Ramos (cell line): Measurements from ENCODE around the gene PARVA.

ENCODE experiments used
- in situ Hi-C: fragments of 300-500 bp; cut with MboI; formaldehyde crosslinking; loops from one replicate; pipeline ENCODE4 v1.14.3; 2022; ENCODE audit warnings: low sequenced_read_pairs; ENCODE audit not compliant: unreplicated experiment

The PARVA gene

GRCh38 chr11:12542186-12542935 is 165.0 kb downstream of the PARVA start:
- in situ Hi-C loops: no loop called here

GRCh38 chr11:12543596-12544415 is 166.4 kb downstream of the PARVA start:
- in situ Hi-C loops: no loop called here

DNA sequence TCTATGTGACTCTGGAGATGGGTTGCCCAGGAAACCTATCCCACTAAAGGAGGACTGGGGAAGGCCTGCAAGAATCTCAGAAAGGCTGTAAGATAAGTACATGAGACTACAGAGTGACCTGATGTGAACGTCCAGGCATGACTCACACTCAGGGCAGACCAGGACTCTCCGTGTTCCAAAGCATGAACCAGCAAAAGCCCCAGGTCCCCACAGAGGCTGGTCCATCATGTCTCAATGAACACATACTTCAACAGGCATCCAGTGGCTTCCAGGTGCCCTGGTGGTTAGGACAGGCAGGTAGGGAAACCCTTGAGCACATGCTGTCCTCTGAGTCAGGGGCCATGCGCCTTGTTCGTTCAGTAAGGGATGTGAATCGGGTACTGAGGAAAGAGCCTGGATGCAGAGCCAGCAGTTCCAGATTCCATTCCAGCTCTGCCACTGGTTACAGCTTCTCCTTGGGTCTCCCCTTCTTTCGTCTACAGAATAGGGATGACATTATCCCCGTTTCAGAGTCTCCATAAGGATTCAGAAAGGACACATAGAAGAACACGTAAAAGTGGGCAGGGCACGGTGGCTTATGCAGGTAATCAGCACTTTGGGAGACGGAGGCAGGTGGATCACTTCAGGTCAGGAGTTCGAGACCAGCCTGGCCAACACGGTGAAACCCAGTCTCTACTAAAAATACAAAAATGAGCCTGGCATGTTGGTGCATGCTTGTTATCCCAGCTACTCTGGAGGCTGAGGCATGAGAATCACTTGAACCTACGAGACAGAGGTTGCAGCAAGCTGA is 167.8 kb downstream of the PARVA start:
- in situ Hi-C loops: no loop called here

GRCh38 chr11:12546122-12546521 is 168.8 kb downstream of the PARVA start:
- in situ Hi-C loops: no loop called here

DNA sequence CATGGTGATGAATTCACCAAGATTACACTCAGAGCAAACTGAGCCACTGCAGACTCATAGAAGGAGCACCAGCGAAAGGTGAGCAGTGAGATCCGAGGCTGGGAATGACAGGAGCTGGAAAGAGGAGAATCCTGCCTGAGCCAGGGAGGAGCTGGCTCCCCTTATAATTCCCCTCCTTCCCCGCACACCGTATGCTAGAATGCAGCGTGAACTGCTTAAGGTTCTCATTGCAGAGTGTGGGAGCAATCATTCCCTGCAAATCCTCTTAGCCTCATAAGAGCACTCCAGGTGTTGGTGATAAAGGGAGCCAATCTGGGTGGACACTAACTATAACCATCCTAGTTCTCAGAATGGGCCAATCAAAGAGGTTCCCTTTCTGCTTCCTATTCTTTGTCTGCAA is 169.3 kb downstream of the PARVA start:
- in situ Hi-C loops: no loop called here

- in situ Hi-C loops: no loop called here
Measured at GRCh38 chr11:12547953-12548650, 170.7 kb downstream of the PARVA start.

DNA sequence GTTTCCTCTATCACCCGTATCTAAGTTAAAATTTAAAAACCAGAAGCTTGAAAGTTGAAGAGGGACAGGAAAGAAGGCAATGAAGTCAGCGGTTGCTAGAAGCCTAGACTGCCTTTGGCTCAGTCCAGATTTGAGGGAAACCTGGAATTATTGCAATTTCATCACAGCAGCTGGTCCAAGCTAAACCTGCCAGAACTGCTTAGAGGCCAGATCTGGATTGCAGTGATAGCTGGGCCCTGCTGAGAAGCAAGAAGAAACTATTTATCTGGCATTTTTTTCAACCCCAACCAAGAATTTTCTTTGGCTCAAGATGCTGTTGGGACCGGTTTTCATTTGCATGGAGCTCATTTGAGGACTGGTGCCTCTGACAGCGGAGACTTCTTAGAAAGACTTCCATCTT is 175.3 kb downstream of the PARVA start:
- in situ Hi-C loops: no loop called here

- in situ Hi-C loops: no loop called here
Measured at GRCh38 chr11:12554122-12554521, 176.8 kb downstream of the PARVA start.

GRCh38 chr11:12556155-12556554 is 178.8 kb downstream of the PARVA start:
- in situ Hi-C loops: no loop called here

- in situ Hi-C loops: no loop called here
Measured at GRCh38 chr11:12556788-12557384, 179.5 kb downstream of the PARVA start.

GRCh38 chr11:12559011-12559410 is 181.6 kb downstream of the PARVA start:
- in situ Hi-C loops: no loop called here

- in situ Hi-C loops: no loop called here
Measured at GRCh38 chr11:12560362-12560761, 183.0 kb downstream of the PARVA start.

DNA sequence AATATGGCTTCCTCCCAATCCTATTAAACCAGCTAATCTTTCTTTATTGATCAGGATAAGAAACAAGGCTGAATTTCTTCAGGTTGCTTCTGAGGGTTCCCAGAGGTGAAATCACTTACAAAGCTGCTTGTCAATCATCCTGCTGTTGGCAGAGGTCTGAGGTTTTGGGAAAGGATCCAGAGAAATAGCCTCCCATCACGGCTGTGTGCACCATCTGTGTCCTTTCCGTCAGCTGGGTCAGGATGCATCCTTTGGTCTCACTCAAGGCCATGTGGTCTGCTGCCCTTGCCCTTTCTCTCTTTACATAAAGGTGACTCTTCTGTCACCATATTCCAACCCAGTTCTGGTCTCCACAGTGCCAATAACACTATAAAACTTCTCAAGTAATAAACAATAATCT is 183.5 kb downstream of the PARVA start:
- in situ Hi-C loops: no loop called here

GRCh38 chr11:12564012-12564411 is 186.6 kb downstream of the PARVA start:
- in situ Hi-C loops: no loop called here

- in situ Hi-C loops: no loop called here
Measured at GRCh38 chr11:12565406-12565805, 188.0 kb downstream of the PARVA start.

GRCh38 chr11:12567746-12568460 is 190.5 kb downstream of the PARVA start:
- in situ Hi-C loops: no loop called here

GRCh38 chr11:12569499-12570425 is 192.4 kb downstream of the PARVA start:
- in situ Hi-C loops: no loop called here
